ENCODE measurements around the gene RABAC1. TPM values are rescaled to one million over a fixed set of nuclear protein-coding genes. Genes with fewer than 3 reads are reported as not detected.

The RABAC1 gene
- total and polyA plus RNA-seq, 2 of the 8 experiments (the other 6 are each of a cell fraction or from before 2014, with no cell fraction given) = 124 to 439 TPM

- TF ChIP-seq KDM5A (IDR thresholded peaks at IDR 0.05; ENCODE audit: low read length) (no peak), BRCA1 (IDR thresholded peaks at IDR 0.05; ENCODE audit: low read depth, low read length) (no peak), RNF2 (IDR thresholded peaks at IDR 0.05; ENCODE audit: borderline replicate concordance, low read depth, low read length, missing control alignments, poor library complexity, severe bottlenecking) (no peak), NRF1 (IDR thresholded peaks at IDR 0.05; ENCODE audit: low read depth, low read length) (no peak)
These were observed 50.2 kb downstream of the RABAC1 start (continued) for GRCh38 chr19:41908724-41909464.

All from H1 (cell line).